DND-41 (cell line): ENCODE results near the gene ZFAND4.

Source experiments
- CTCF ChIP-seq: IDR thresholded peaks from 2 replicates; pipeline ENCODE4 v1.5.1; 2012; ENCODE audit warnings: borderline replicate concordance, low read length, moderate library complexity, mild to moderate bottlenecking; ENCODE audit not compliant: poor library complexity, severe bottlenecking; ENCODE audit errors: extremely low read depth
- EZH2 ChIP-seq: IDR thresholded peaks from 3 replicates; pipeline ENCODE4 v1.6.1; 2012; ENCODE audit warnings: borderline replicate concordance, low read depth, mild to moderate bottlenecking, moderate library complexity, low read length, inconsistent platforms; ENCODE audit not compliant: severe bottlenecking

- TF ChIP-seq CTCF (no peak), EZH2 (no peak)
These were observed 87.4 kb downstream of the ZFAND4 start for GRCh38 chr10:45585131-45585530.
